ENCODE data around the gene BMAL1. TPM values are rescaled to one million over a fixed set of nuclear protein-coding genes. Genes with fewer than 3 reads are reported as not detected.
A peak's percentile ranks its signal among the peaks of the same experiment; 100 is the strongest.

BMAL1 gene
- total RNA-seq, 1 donor from 2014 or later: 7.3 TPM

DNA sequence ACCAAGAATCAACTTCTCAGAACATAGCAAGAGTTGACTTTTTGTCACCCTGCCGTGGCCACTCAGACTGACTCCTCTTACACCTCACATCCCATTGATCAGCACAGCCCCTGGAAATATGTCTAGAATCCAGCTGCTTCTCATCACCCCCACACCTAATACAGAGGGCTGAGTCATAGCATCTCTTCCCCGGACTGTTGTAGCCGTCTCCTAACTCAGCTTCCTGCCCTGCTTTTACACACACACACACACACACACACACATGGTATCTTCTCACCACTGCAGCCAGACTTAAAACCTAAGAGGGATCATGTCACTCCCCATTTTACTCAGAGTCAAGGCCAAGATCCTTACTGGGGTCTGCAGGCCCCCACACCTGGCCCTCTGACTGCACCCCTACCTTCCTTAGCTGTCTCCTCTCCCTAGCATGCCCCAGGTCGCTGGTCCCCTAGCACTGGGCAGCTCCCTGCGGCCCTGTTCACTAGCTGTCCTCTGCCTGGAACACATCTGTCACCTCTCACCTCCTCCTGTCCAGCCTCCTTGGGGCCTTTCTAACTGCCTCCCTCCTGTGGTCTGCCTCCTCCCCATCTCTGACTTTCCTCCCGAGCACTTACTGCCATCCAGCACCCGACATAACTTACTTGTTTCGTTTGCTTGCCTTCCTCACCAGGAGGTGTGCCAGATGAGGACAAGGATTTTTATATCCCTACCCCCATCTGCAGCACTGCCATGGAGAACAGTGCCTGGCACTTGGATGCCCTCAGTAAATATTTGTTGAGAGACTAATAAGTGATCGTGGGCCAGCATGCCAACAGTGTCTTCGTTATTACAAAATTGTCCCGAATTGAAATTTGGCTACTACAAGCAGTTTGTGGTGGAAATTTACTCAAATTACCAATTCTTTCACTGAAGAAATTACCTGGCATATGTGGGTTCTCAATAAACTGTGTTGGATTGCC is 61.9 kb downstream of the BMAL1 start:
- no peaks in the 10 kb centered on the region for H3K36me3 Mint-ChIP-seq
- no peak overlapping the region for H3K27ac Mint-ChIP-seq
- peaks cover 22% of the 10 kb centered on the region for H3K4me1 Mint-ChIP-seq (ENCODE audit: unreplicated experiment)
- peaks cover 7% of the 10 kb centered on the region for H3K27me3 Mint-ChIP-seq
- DNase-seq (ENCODE audit: extremely low spot score, unreplicated experiment): no peak
- TF ChIP-seq, protein P1, sequence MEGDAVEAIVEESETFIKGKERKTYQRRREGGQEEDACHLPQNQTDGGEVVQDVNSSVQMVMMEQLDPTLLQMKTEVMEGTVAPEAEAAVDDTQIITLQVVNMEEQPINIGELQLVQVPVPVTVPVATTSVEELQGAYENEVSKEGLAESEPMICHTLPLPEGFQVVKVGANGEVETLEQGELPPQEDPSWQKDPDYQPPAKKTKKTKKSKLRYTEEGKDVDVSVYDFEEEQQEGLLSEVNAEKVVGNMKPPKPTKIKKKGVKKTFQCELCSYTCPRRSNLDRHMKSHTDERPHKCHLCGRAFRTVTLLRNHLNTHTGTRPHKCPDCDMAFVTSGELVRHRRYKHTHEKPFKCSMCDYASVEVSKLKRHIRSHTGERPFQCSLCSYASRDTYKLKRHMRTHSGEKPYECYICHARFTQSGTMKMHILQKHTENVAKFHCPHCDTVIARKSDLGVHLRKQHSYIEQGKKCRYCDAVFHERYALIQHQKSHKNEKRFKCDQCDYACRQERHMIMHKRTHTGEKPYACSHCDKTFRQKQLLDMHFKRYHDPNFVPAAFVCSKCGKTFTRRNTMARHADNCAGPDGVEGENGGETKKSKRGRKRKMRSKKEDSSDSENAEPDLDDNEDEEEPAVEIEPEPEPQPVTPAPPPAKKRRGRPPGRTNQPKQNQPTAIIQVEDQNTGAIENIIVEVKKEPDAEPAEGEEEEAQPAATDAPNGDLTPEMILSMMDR (conservative IDR thresholded peaks at IDR 0.05): no peak
- H3K9me3 Mint-ChIP-seq: no peaks in the 10 kb centered on the region
- no peak overlapping the region for H3K4me3 Mint-ChIP-seq

DNA sequence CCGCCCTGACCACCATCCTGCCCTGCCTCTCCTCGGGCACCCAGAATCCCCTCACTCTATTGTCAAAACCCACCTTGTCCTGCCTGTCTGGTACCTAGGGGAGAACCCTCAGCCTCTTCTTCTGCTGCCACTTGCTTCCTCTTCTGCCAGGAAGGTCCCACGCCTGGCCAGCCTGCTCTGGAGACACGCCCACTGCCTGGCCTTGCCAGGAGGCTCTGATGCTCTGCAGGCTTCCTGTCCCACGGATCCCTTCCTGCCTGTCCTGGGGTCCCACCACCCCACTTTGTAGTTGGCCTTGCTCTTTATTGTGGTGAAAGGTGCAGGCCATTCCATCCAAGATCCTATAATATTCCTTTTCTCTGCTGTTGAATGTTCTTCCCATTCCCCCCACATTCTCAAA is 63.4 kb downstream of the BMAL1 start:
- TF ChIP-seq, protein P1 (conservative IDR thresholded peaks at IDR 0.05): no peak
- DNase-seq (ENCODE audit: extremely low spot score, unreplicated experiment): no peak
- no peak overlapping the region for H3K27ac Mint-ChIP-seq
- H3K27me3 Mint-ChIP-seq: peaks cover 7% of the 10 kb centered on the region
- no peak overlapping the region for H3K4me3 Mint-ChIP-seq
- no peaks in the 10 kb centered on the region for H3K36me3 Mint-ChIP-seq
- no peaks in the 10 kb centered on the region for H3K9me3 Mint-ChIP-seq
- H3K4me1 Mint-ChIP-seq (ENCODE audit: unreplicated experiment): peaks cover 18% of the 10 kb centered on the region

DNA sequence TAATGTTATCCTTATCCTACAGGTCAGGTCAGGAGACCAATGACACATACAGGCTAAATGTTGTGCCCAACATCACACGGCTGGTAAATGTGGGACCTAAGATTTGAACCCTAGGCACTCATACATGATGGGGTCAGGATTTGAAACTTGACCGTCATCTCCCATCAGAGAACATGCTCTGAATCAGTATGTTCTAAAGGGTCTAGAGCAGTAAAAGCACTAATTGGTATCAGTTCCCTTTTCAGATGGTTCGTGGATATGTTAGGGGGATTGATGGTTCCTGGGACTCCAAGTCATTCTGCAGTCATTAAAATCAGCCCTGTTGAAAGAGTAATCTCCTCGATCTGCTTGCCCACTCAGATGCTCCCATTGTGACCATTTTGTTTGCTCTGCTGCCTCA is 65.5 kb downstream of the BMAL1 start:
- H3K9me3 Mint-ChIP-seq: no peaks in the 10 kb centered on the region
- no peaks in the 10 kb centered on the region for H3K36me3 Mint-ChIP-seq
- no peak overlapping the region for H3K4me3 Mint-ChIP-seq
- DNase-seq (ENCODE audit: extremely low spot score, unreplicated experiment): no peak
- H3K27me3 Mint-ChIP-seq: peaks cover 7% of the 10 kb centered on the region
- no peak overlapping the region for H3K27ac Mint-ChIP-seq
- TF ChIP-seq, protein P1 (conservative IDR thresholded peaks at IDR 0.05): no peak
- H3K4me1 Mint-ChIP-seq (ENCODE audit: unreplicated experiment): peaks cover 15% of the 10 kb centered on the region

DNA sequence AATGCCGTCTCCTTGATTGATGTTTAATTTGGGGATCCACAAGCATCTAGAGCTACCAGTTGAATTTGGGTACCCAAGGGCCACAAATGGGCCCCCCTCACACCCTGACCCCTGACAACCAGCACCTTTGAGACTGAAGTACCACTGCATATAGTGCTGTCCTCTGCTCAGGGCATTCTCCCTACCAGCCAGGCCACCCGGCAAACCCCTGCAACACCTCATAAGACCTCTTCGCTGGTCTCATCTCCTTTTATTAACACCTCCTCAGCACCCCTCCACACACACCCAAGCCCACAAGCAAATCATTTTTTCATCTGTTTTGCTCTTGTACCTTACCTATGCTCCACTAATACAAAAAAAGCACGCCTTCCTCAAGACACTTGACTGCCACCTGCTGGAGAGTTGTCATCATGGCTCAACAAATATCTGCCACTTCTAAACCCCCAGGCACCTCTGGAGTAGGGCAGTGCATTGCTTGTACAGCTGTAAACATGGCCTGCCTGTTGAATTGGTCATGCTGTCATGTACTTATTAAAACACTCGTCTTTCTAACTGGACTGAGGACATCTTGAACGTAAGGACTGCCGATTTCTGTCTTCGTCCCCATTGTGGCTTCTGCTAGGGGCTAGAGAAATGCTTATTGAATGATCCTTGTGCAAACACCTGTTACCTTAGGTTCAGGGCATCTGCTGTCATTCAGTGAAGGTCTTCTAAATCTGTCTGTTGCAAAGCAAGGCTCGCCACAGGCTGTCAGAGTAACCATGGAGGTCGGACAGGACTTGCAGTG is 66.5 kb downstream of the BMAL1 start:
- TF ChIP-seq, protein P1 (conservative IDR thresholded peaks at IDR 0.05): peak; percentile 88
- Mint-ChIP-seq H3K4me1 (ENCODE audit: unreplicated experiment) (peaks cover 13% of the 10 kb centered on the region), H3K4me3 (no peak overlapping the region), H3K9me3 (no peaks in the 10 kb centered on the region), H3K27me3 (peaks cover 7% of the 10 kb centered on the region), H3K27ac (peak overlapping the region; percentile 8), H3K36me3 (no peaks in the 10 kb centered on the region)
- no peak for DNase-seq (ENCODE audit: extremely low spot score, unreplicated experiment)

DNA sequence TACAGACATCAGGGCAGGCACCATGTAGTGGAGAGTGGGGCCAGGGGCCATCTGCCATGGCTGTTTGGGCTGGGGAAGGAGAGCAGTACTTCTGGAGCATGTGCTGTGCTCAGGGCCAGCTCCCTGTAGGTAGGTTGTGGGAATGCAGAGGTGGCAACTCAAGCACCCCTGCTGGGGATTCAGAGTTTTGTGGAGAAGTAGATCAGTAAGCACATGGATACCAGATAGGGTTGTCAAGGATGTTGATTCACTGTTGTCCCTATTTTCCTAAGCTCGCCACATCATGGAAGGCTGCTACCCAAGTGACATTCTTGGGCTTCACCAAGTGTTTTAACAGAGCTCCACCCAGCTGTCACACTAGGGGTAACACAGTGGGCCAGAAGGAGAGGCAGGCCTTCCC is 67.2 kb downstream of the BMAL1 start:
- peaks cover 6% of the 10 kb centered on the region for H3K4me1 Mint-ChIP-seq (ENCODE audit: unreplicated experiment)
- no peak for DNase-seq (ENCODE audit: extremely low spot score, unreplicated experiment)
- H3K27ac Mint-ChIP-seq: no peak overlapping the region
- no peaks in the 10 kb centered on the region for H3K36me3 Mint-ChIP-seq
- H3K4me3 Mint-ChIP-seq: no peak overlapping the region
- no peaks in the 10 kb centered on the region for H3K9me3 Mint-ChIP-seq
- H3K27me3 Mint-ChIP-seq: peaks cover 7% of the 10 kb centered on the region
- TF ChIP-seq, protein P1 (conservative IDR thresholded peaks at IDR 0.05): no peak

Measured in type B pancreatic cell (in vitro differentiated cells).